Measurements from ENCODE around the gene ARF3. TPM values are rescaled to one million over a fixed set of nuclear protein-coding genes. Genes with fewer than 3 reads are reported as not detected.
A peak's percentile ranks its signal among the peaks of the same experiment; 100 is the strongest.

ARF3 gene
- total and polyA plus RNA-seq, 2 donors (not counting 3 experiments of a cell fraction or from before 2014, with no cell fraction given): 149 to 172 TPM

DNA sequence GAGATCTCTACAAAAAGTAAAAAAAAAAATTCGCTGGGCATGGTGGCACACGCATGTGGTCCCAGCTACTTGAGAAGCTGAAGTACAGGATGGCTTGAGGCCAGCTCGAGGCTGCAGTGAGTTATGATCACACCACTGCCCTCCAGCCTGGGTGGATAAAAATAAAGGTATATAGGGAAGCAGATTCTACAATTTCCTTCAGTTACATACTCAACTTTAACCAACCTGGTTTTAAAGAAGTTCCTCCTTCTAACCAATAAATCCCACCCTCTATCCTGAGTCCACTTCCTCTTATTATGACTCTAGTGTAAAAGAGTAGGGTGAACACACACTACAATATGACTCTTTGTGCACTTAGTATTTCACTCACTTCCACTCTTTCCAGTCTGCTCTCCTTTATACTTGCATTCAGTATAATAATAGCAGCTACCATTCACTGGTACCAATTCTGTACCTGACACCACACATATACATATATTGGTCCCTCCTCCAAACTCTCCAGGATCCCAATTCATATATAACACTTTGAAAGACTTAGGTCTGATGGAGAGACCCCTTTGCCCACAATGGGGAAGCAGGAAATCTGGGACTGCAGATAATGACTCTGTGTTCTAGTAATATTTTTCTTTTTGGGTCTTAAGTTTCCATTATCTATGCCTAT, 2.3 kb downstream of the ARF3 start:
- ChIA-PET CTCF (interaction anchor here (1.0 to 3.3 kb wide), 2 partner anchors 25 to 33 kb away, joined by 3 to 15 read pairs; no protein-coding TSS in a partner anchor), POLR2A (no interaction called here)
- Histone ChIP-seq H3K9me1 (replicated peaks; ENCODE audit: control insufficient read depth, extremely low read depth, insufficient read depth, low read length) (no peaks in the 10 kb centered on the region), H3K9ac (replicated peaks; ENCODE audit: extremely low read depth, insufficient read depth, low read length) (no peak overlapping the region), H3K27me3 (ENCODE audit: control insufficient read depth in 2 of 2, insufficient read depth in 2 of 2, low read length in 2 of 2) (no peaks in the 10 kb centered on the region), H3K4me1 (ENCODE audit: control insufficient read depth, extremely low read depth, insufficient read depth, low read length) (peaks cover 15% of the 10 kb centered on the region), H3K79me2 (ENCODE audit: control insufficient read depth, insufficient read depth, low read length) (peaks cover 66% of the 10 kb centered on the region), H3K4me2 (ENCODE audit: insufficient read depth, low read length) (peak overlapping the region; percentile 71), H2AFZ (ENCODE audit: low read depth, low read length) (no peak overlapping the region), H3K27ac (ENCODE audit: insufficient read depth, low read depth, low read length) (no peak overlapping the region), H3K36me3 (ENCODE audit: control insufficient read depth in 2 of 2, extremely low read depth in 1 of 2, insufficient read depth in 2 of 2, low read length in 2 of 2) (peaks cover 4 to 6% of the 10 kb centered on the region in 2 experiments), H3K9me3 (replicated peaks; ENCODE audit: control insufficient read depth, insufficient read depth, low read length) (no peaks in the 10 kb centered on the region), H4K20me1 (replicated peaks; ENCODE audit: control insufficient read depth, extremely low read depth, insufficient read depth, low read length) (peaks cover 11% of the 10 kb centered on the region), H3K4me3 (replicated peaks in 1 of 3; ENCODE audit: insufficient read depth in 1 of 3, low read depth in 1 of 3, low read length in 3 of 3) (no peak overlapping the region)
- intact Hi-C loops (cut with micrococcal nuclease) (no loop called here), dilution Hi-C loops (cut with MboI; ENCODE audit: extremely low pct_ligation_motif_present, low sequenced_read_pairs) (no loop called here)
- no peak for TF ChIP-seq POLR2AphosphoS5 (IDR thresholded peaks at IDR 0.05; ENCODE audit: insufficient read depth, low read depth, low read length)
- BruUV-seq (replicated peaks): no TSS peak
- DNase-seq (ENCODE audit: low read depth, low spot score) (no peak), FAIRE-seq (no peak)

DNA sequence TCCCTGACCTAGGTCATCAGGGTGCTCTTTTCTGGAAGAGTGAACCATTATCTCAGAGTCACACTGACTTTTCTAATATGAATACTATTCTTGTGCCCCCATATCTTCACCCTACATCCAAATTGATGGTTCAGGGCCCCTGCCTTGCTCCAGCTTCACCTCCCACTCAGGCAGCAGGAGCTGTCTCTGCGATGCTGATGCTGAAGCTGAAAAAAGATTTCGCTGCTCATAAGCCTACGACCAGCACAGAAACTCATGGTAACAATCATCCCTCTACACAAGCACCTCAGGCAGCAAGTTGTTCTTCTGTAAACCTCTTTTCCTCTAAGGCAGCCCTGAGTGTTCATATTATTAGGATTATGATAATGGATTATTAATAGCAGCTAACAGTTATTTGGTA, 3.2 kb downstream of the ARF3 start:
- Histone ChIP-seq H3K27me3 (ENCODE audit: control insufficient read depth in 2 of 2, insufficient read depth in 2 of 2, low read length in 2 of 2) (no peaks in the 10 kb centered on the region), H3K27ac (ENCODE audit: insufficient read depth, low read depth, low read length) (no peak overlapping the region), H3K4me2 (ENCODE audit: insufficient read depth, low read length) (no peak overlapping the region), H3K36me3 (ENCODE audit: control insufficient read depth in 2 of 2, extremely low read depth in 1 of 2, insufficient read depth in 2 of 2, low read length in 2 of 2) (peaks cover 4 to 6% of the 10 kb centered on the region in 2 experiments), H3K9me1 (replicated peaks; ENCODE audit: control insufficient read depth, extremely low read depth, insufficient read depth, low read length) (no peaks in the 10 kb centered on the region), H2AFZ (ENCODE audit: low read depth, low read length) (no peak overlapping the region), H3K4me3 (replicated peaks in 1 of 3; ENCODE audit: insufficient read depth in 1 of 3, low read depth in 1 of 3, low read length in 3 of 3) (no peak overlapping the region), H3K9me3 (replicated peaks; ENCODE audit: control insufficient read depth, insufficient read depth, low read length) (no peaks in the 10 kb centered on the region), H4K20me1 (replicated peaks; ENCODE audit: control insufficient read depth, extremely low read depth, insufficient read depth, low read length) (peaks cover 11% of the 10 kb centered on the region), H3K9ac (replicated peaks; ENCODE audit: extremely low read depth, insufficient read depth, low read length) (no peak overlapping the region), H3K79me2 (ENCODE audit: control insufficient read depth, insufficient read depth, low read length) (peaks cover 67% of the 10 kb centered on the region), H3K4me1 (ENCODE audit: control insufficient read depth, extremely low read depth, insufficient read depth, low read length) (peaks cover 15% of the 10 kb centered on the region)
- TF ChIP-seq POLR2A (IDR thresholded peaks at IDR 0.05; ENCODE audit: low read depth, low read length) (no peak), JUN (IDR thresholded peaks at IDR 0.05; ENCODE audit: borderline replicate concordance, insufficient read depth, insufficient read length, low read depth) (no peak)
- TF ChIP-seq, protein P1, sequence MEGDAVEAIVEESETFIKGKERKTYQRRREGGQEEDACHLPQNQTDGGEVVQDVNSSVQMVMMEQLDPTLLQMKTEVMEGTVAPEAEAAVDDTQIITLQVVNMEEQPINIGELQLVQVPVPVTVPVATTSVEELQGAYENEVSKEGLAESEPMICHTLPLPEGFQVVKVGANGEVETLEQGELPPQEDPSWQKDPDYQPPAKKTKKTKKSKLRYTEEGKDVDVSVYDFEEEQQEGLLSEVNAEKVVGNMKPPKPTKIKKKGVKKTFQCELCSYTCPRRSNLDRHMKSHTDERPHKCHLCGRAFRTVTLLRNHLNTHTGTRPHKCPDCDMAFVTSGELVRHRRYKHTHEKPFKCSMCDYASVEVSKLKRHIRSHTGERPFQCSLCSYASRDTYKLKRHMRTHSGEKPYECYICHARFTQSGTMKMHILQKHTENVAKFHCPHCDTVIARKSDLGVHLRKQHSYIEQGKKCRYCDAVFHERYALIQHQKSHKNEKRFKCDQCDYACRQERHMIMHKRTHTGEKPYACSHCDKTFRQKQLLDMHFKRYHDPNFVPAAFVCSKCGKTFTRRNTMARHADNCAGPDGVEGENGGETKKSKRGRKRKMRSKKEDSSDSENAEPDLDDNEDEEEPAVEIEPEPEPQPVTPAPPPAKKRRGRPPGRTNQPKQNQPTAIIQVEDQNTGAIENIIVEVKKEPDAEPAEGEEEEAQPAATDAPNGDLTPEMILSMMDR (IDR thresholded peaks at IDR 0.05; ENCODE audit: extremely low read depth in 1 of 2, insufficient read depth in 1 of 2, low read depth in 1 of 2, low read length in 2 of 2): no peak
- CTCF ChIA-PET: interaction anchor here (1.0 to 3.3 kb wide), 3 partner anchors 24 to 43 kb away, joined by 3 to 15 read pairs (median 5); no protein-coding TSS in a partner anchor
- dilution Hi-C loops (cut with MboI; ENCODE audit: extremely low pct_ligation_motif_present, low sequenced_read_pairs): no loop called here
- DNase-seq (ENCODE audit: low read depth, low spot score): no peak
- POLR2A ChIA-PET: no interaction called here
- intact Hi-C loops (cut with micrococcal nuclease): no loop called here
- no TSS peak for BruUV-seq (replicated peaks)
- no peak for FAIRE-seq

Data from endothelial cell of umbilical vein (primary cell).